Subcutaneous abdominal adipose tissue (tissue), 5 donors: ENCODE data around the gene ZNF423.

Experiments
- H3K27ac ChIP-seq: one replicate; pipeline ENCODE4 v1.7.0; 2013; ENCODE audit warnings: low read depth, mild to moderate bottlenecking, inconsistent platforms, low read length, moderate library complexity
- H3K27me3 ChIP-seq, 5 donors: one replicate each; pipeline ENCODE4 v1.7.0; 2013; ENCODE audit warnings: low read length in 5 of 5, inconsistent platforms in 1 of 5; ENCODE audit not compliant: control insufficient read depth in 5 of 5, insufficient read depth in 4 of 5
- H3K36me3 ChIP-seq, 5 donors: one replicate each; pipeline ENCODE4 v1.7.0; 2013; ENCODE audit warnings: low read length in 5 of 5; ENCODE audit not compliant: control insufficient read depth in 5 of 5, insufficient read depth in 5 of 5
- H3K4me1 ChIP-seq, 5 donors: one replicate each; pipeline ENCODE4 v1.7.0; 2013; ENCODE audit warnings: low read length in 5 of 5, mild to moderate bottlenecking in 3 of 5, moderate library complexity in 1 of 5; ENCODE audit not compliant: control insufficient read depth in 5 of 5, insufficient read depth in 5 of 5
- H3K4me3 ChIP-seq, 5 donors: one replicate each; pipeline ENCODE4 v1.7.0; 2013; ENCODE audit warnings: low read length in 5 of 5, low read depth in 1 of 5
- H3K9ac ChIP-seq, 5 donors: one replicate each; pipeline ENCODE4 v1.7.0; 2013; ENCODE audit warnings: low read length in 5 of 5, mild to moderate bottlenecking in 4 of 5, moderate library complexity in 3 of 5
- H3K9me3 ChIP-seq, 5 donors: one replicate each; pipeline ENCODE4 v1.7.0; 2013; ENCODE audit warnings: low read length in 5 of 5; ENCODE audit not compliant: control insufficient read depth in 5 of 5
- donor health status: healthy.
- donor health status: healthy.
- donor health status: healthy.
- donor health status: healthy.
- donor health status: healthy.

The ZNF423 gene

DNA sequence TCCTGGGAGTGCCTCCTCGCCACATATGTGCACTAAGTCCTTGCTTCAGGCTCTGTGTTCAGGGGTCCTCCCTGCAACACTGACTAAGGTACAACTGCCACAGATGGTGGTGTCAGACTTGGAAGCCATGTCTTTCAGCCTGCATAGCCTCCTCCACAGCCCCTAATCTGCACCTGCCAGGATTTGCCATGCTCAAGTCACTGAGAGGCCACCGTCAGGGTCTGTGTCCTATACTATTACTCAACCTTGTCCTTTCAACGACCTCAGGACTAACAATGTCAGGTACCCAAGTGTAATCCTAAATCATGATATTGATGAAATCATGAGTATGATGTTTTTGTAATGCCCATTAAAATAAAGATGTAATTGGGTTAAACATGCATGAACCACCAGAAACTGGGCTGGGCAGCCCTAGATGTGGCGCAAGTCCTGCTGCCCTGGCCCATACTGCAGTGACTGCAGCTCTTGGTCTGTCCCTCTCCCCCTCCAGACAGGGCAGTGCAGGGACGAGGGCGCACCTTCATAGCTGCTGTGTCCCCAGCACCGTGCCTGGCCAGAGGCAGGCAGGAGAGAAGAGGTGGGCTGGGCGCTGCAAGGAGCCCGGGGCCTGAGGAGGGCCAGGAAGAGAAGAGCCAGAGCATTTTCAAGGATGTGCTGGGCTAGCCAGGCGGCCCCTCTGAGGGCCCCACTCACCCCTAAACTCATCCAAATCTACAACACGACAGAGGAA lies 198.0 kb downstream of the ZNF423 start:
- Histone ChIP-seq H3K36me3 (no peaks in the 10 kb centered on the region), H3K9ac (no peak overlapping the region), H3K9me3 (no peaks in the 10 kb centered on the region), H3K4me1 (peaks cover 0 to 11% (median 3%) of the 10 kb centered on the region in 5 donors), H3K4me3 (no peak overlapping the region), H3K27me3 (no peaks in the 10 kb centered on the region), H3K27ac (no peak overlapping the region)

DNA sequence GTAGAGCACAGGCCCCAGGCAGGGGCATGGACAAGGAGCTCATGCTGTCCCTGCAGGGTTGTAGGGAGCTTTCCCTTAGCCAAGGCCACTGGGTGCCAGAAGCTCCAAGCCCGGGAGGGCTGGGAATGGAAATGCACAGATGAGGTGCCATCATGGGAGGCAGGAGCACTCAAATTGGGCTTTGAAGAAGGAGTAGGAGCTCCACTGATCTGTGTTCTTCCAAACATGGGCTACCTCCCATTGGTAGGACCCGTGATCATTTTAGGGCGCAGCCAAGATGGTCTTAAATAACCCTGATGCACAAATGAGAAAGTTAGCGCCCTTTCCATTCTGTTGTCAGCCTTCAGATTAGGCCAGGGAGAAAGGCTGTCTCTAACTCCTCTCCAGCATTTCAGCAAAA lies 201.5 kb downstream of the ZNF423 start:
- Histone ChIP-seq H3K27me3 (no peaks in the 10 kb centered on the region), H3K36me3 (no peaks in the 10 kb centered on the region), H3K9me3 (no peaks in the 10 kb centered on the region), H3K9ac (no peak overlapping the region), H3K4me1 (peaks cover 0 to 12% (median 9%) of the 10 kb centered on the region in 5 donors), H3K27ac (no peak overlapping the region), H3K4me3 (no peak overlapping the region)

DNA sequence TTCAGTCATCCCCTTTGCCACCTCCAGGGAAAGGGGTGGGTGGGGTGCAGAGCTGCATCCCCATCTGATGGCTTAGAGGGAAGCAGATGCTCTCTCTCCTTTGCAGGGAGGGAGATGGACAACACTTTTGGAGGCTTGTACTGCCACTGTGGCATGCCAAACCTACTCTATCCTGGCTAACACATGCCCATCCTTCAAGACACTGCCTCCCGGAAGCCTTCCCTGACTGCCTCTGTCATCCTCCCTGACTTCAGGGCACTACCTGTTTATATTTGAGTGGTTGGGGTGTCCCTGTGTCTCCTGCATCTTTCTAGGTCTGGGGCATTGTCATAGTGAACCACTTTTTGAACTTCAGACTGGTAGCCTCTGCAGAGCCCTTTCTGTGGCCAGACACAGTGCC lies 202.3 kb downstream of the ZNF423 start:
- H3K27ac ChIP-seq = no peak overlapping the region
- peaks cover 4 to 7% (median 6%) of the 10 kb centered on the region in 5 donors for H3K9me3 ChIP-seq
- no peaks in the 10 kb centered on the region for H3K27me3 ChIP-seq
- H3K4me1 ChIP-seq = peaks cover 0 to 12% (median 9%) of the 10 kb centered on the region in 5 donors
- H3K9ac ChIP-seq = no peak overlapping the region
- no peaks in the 10 kb centered on the region for H3K36me3 ChIP-seq
- H3K4me3 ChIP-seq = no peak overlapping the region

DNA sequence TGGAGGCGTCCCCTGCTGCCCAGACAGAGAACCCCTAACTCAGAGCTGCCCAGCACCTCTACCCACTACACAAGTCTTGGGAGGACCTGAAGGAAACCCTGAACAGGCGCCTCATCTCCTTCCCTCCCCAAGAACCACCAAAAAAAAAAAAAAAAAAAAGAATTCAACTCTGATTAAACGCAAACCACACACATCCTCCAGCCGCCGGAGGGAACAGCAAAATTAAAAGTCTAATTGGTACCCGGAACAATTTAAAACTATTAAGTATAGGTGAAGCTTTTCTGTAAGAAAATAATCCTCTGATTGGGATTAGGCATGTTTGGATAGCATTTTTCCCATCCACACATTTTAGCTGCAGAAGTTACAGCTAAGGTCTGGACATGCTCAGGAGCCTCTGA lies 202.7 kb downstream of the ZNF423 start:
- Histone ChIP-seq H3K9me3 (peaks cover 4 to 9% (median 6%) of the 10 kb centered on the region in 5 donors), H3K4me3 (no peak overlapping the region), H3K27ac (no peak overlapping the region), H3K27me3 (no peaks in the 10 kb centered on the region), H3K4me1 (peaks cover 0 to 12% (median 9%) of the 10 kb centered on the region in 5 donors), H3K36me3 (no peaks in the 10 kb centered on the region), H3K9ac (no peak overlapping the region)

DNA sequence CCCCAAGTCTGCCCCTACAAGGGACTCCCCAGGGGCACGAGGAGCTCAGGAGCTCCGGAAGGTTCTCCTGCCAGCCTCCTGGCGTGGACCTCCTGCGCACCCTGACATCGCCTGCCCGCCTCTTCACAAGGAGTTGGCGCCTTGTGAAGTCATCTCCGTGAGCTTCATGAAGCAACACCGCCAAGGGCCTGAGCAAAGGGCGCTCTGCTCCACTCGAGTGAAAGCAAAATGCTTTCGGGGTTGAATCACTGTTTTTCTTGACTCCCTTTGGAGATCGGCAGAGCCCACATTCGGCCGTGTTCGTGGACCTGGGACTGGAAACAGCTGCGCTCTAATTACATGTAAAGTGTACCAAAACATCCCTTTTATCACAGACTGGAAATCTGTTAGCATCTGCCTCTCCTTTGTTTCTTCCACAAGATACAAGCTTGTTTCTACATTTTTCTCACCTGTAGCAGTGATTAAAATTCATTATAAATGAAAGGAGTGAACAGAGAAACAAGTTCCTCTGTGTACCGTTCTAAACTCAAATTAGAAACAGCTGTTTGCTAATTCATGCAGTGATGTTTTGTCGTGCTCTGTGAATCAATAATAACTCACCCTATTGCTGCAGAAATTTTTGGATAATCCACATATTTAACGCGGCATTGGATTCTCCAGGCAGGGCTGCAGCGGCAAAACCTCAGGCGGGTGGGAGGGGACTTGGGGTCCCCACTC lies 203.3 kb downstream of the ZNF423 start:
- Histone ChIP-seq H3K27ac (no peak overlapping the region), H3K9me3 (peaks cover 4 to 15% (median 11%) of the 10 kb centered on the region in 5 donors), H3K4me1 (peaks cover 0 to 12% (median 9%) of the 10 kb centered on the region in 5 donors), H3K9ac (no peak overlapping the region), H3K36me3 (no peaks in the 10 kb centered on the region), H3K27me3 (no peaks in the 10 kb centered on the region), H3K4me3 (peak overlapping the region in 1 of 5 donors; percentile 13)

DNA sequence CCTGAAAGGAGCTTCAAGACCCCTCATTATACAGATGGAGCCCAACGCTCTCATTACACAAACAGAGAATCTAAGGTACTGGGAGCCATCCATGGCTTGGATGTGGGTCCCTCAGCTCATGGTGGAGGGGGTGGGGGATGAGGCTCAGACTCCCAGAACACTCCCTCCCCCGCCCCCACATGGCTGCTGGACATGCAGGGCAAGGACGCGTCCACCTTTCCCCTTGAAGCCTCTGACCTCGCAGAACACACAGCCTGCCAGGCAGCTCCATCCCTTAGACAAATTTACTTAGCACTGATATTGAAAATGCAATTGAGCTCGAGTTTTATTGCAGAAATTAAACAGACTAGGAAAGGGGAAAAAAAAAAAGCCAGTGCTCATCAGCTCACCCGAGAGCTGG lies 203.9 kb downstream of the ZNF423 start:
- Histone ChIP-seq H3K27me3 (no peaks in the 10 kb centered on the region), H3K36me3 (no peaks in the 10 kb centered on the region), H3K9ac (no peak overlapping the region), H3K4me3 (no peak overlapping the region), H3K4me1 (peaks cover 0 to 12% (median 9%) of the 10 kb centered on the region in 5 donors), H3K9me3 (peaks cover 4 to 21% (median 16%) of the 10 kb centered on the region in 5 donors), H3K27ac (no peak overlapping the region)

DNA sequence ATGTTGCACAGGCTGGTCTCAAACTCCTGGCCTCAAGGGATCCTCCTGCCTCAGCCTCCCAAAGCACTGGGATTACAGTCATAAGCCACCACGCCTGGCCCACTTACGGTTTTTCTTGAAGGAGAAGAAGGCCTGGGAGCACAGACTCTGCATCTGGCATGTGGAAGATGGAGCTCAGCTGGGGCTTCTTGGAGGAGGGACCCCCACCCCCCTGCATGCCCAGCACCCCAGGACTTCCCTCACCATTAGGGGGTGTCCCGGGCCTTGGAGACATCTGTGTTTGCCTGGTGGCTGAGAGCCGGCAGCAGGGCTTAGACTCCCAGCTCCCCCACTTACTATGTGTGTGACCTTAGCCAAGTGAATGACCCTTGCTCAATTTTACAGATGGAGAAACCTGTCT lies 204.7 kb downstream of the ZNF423 start:
- no peak overlapping the region for H3K9ac ChIP-seq
- peaks cover 0 to 12% (median 9%) of the 10 kb centered on the region in 5 donors for H3K4me1 ChIP-seq
- no peaks in the 10 kb centered on the region for H3K27me3 ChIP-seq
- peaks cover 4 to 24% (median 16%) of the 10 kb centered on the region in 5 donors for H3K9me3 ChIP-seq
- H3K4me3 ChIP-seq = no peak overlapping the region
- H3K27ac ChIP-seq = no peak overlapping the region
- H3K36me3 ChIP-seq = no peaks in the 10 kb centered on the region

DNA sequence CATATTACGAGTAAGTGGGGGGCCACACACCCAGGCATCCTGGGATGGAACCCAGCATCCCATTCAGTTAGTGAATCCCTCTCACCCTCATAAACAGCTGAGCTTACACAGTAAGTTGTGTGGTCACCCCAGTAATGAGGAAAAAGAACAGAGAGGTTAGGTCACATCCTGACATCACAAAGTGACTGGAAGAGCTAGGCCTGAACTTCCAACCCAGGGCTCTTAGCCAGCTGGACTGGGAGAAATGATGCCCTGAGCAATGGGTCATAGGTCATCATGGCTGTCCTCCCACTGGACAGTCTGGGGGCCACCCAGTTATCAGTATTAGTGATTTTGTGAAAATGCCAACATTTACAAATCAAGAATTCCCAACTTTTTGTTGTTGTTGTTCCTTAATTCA lies 205.3 kb downstream of the ZNF423 start:
- Histone ChIP-seq H3K9ac (no peak overlapping the region), H3K27ac (no peak overlapping the region), H3K27me3 (no peaks in the 10 kb centered on the region), H3K4me1 (peaks cover 0 to 12% (median 9%) of the 10 kb centered on the region in 5 donors), H3K4me3 (no peak overlapping the region), H3K9me3 (peaks cover 4 to 28% (median 16%) of the 10 kb centered on the region in 5 donors), H3K36me3 (no peaks in the 10 kb centered on the region)

DNA sequence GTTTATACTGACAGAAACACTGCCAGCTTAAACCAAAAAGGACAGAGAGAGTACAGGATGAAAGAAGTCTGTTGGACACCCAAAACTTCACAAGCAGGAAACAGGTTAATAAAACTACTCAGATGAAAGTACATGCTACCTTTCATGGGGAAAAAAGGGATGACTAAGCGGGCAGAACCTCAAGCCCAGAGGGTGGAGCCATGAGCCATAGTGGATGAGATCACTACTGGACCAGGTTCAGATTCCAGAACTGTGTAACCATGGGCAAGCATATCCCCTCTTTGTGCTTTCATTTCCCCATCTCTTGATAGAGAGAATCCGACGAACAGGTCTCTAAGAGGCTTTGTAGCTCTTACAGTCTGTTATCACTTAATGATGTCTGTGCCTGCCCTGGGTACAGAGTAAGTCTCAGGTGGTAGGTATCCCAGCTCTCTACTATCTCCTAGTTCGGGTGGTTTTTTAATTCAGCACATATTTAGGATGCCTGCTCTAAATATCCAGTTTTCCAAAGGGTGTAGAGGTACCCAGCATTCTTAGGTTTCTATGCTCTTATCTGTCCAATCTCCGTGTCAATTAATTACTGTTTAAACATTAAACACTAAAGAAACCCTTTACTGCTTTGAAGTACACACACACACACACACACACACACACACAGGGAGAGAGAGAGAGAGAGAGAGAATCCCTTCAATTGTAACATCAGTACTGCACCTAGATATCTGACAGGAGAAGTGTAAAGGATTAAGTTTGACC lies 206.7 kb downstream of the ZNF423 start:
- H3K36me3 ChIP-seq = no peaks in the 10 kb centered on the region

More for the DNA sequence above, 206.7 kb downstream of the ZNF423 start:
- H3K4me1 ChIP-seq = peaks cover 0 to 12% (median 10%) of the 10 kb centered on the region in 5 donors
- H3K27ac ChIP-seq = no peak overlapping the region
- peaks cover 4 to 28% (median 16%) of the 10 kb centered on the region in 5 donors for H3K9me3 ChIP-seq
- no peaks in the 10 kb centered on the region for H3K27me3 ChIP-seq
- no peak overlapping the region for H3K9ac ChIP-seq
- no peak overlapping the region for H3K4me3 ChIP-seq
